OCI-LY7 (cell line): ENCODE measurements around the gene MTX2. TPM values are rescaled to one million over a fixed set of nuclear protein-coding genes. Genes with fewer than 3 reads are reported as not detected.

Experiments
- BruUV-seq: library from RNA; stranded (reverse); fragments of 400-500 nt; replicated peaks from 2 replicates; lab custom pipeline; 2021; lab: Mats Ljungman, UMichigan
- CTCF ChIA-PET: fragments of 300-600 bp; sonication (Branson Sonifier 250); formaldehyde crosslinking; loops from one replicate; lab custom pipeline; 2022; ENCODE audit warnings: antibody characterized with exemption; ENCODE audit not compliant: unreplicated experiment; lab: Charles Lee
- POLR2A ChIA-PET: fragments of 300-600 bp; sonication (Branson Sonifier 250); formaldehyde crosslinking; loops from one replicate; lab custom pipeline; 2022; ENCODE audit warnings: antibody characterized with exemption; lab: Charles Lee
- DNase-seq: peaks from one replicate; pipeline ENCODE4 v3.0.0-alpha.2; 2015; ENCODE audit warnings: low spot score
- H2AFZ ChIP-seq: fragments of 200-600 bp; sonication (generic), shearing (Covaris generic); 2 replicates; pipeline ENCODE4 v1.6.1; 2014; ENCODE audit warnings: mild to moderate bottlenecking, antibody characterized with exemption, low read length, moderate library complexity
- H3K27ac ChIP-seq: fragments of 200-600 bp; sonication (generic); 2 replicates; pipeline ENCODE4 v1.5.1; 2014; ENCODE audit warnings: mixed run types, low read depth, mild to moderate bottlenecking, moderate library complexity, low read length, inconsistent platforms; ENCODE audit not compliant: poor library complexity, severe bottlenecking
- H3K36me3 ChIP-seq: fragments of 200-600 bp; sonication (generic); 2 replicates; pipeline ENCODE4 v1.6.1; 2014; ENCODE audit warnings: mild to moderate bottlenecking, antibody characterized with exemption, low read length, moderate library complexity, mixed read lengths; ENCODE audit not compliant: insufficient read depth
- H3K4me1 ChIP-seq: fragments of 200-600 bp; sonication (generic); 2 replicates; pipeline ENCODE4 v1.5.1; 2014; ENCODE audit warnings: mild to moderate bottlenecking, low read length; ENCODE audit not compliant: insufficient read depth, poor library complexity, severe bottlenecking
- H3K4me2 ChIP-seq: fragments of 200-600 bp; sonication (generic); 2 replicates; pipeline ENCODE4 v1.6.1; 2014; ENCODE audit warnings: mild to moderate bottlenecking, low read length
- H3K4me3 ChIP-seq: fragments of 200-600 bp; sonication (generic); 2 replicates; pipeline ENCODE4 v1.5.1; 2014; ENCODE audit warnings: mild to moderate bottlenecking, low read depth, low read length; ENCODE audit not compliant: poor library complexity, severe bottlenecking
- H3K79me2 ChIP-seq: fragments of 200-600 bp; sonication (generic); 2 replicates; pipeline ENCODE4 v1.6.1; 2016; ENCODE audit warnings: low read depth, mild to moderate bottlenecking, low read length, moderate library complexity, mixed read lengths; ENCODE audit not compliant: insufficient read depth
- H3K9me2 ChIP-seq: fragments of 200-600 bp; sonication (generic); 2 replicates; pipeline ENCODE4 v1.6.1; 2016; ENCODE audit warnings: mild to moderate bottlenecking, low read length, mixed read lengths; ENCODE audit not compliant: insufficient read depth
- H3K9me3 ChIP-seq: fragments of 200-600 bp; sonication (generic); 2 replicates; pipeline ENCODE4 v1.6.1; 2014; ENCODE audit warnings: mild to moderate bottlenecking, mixed run types, low read length, mixed read lengths
- H4K20me1 ChIP-seq: fragments of 200-600 bp; sonication (generic); 2 replicates; pipeline ENCODE4 v1.6.1; 2014; ENCODE audit warnings: mild to moderate bottlenecking, antibody characterized with exemption, low read length, moderate library complexity, mixed read lengths; ENCODE audit not compliant: insufficient read depth
- EZH2phosphoT487 ChIP-seq: fragments of 200-600 bp; sonication (generic); IDR thresholded peaks from 2 replicates; pipeline ENCODE4 v1.6.1; 2018; ENCODE audit warnings: low read depth, borderline replicate concordance, mild to moderate bottlenecking, mixed run types, antibody characterized with exemption, low read length, moderate library complexity, mixed read lengths
- intact Hi-C: fragments of 100-400 bp; cut with micrococcal nuclease; formaldehyde crosslinking; loops from one replicate; pipeline ENCODE4 v1.10.0; 2022; ENCODE audit not compliant: unreplicated experiment
- total RNA-seq, 2 experiments: library from RNA; depleted of rRNA in 1 of 2; stranded (reverse); fragments of >200 nt in 1 of 2; shearing (Covaris generic) in 1 of 2; gene quantifications; 2 replicates each; pipeline ENCODE4 v1.2.3, GENCODE V29; 2014 to 2022
- TF ChIP-seq, protein P1 (sequence below): fragments of 200-600 bp; sonication (generic); conservative IDR thresholded peaks from 2 replicates; pipeline ENCODE4 v1.5.1; 2014; ENCODE audit warnings: mild to moderate bottlenecking, antibody characterized with exemption, low read length, moderate library complexity, mixed read lengths

Gene MTX2
- total RNA-seq, 2 experiments from 2014 or later = 31.9 to 71.3 TPM

DNA sequence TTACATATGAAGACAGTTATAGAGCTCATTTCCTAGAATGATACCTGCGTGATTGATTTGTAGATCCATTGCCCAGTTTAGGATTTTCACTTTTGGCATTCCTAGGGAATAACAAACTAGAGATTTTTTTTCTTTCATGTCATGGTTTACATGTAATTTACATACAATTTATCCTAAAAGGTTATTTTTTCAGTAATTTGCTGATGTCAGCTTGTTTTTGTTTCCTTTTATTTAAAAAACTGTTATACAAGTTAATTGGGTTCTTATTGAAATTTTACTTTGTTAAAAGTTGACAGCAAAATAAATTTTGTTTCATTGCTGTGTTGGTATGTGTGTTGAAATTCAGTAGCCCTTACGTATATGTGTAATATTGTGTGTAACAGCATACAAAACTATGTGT, 23.4 kb downstream of the MTX2 start:
- BruUV-seq = no TSS peak
- intact Hi-C loops = no loop called here
- 0 out of 2 replicates have a peak, but pooled peaks cover 3% of the 10 kb centered on the region for H3K9me2 ChIP-seq
- peaks cover 36% of the 10 kb centered on the region; the same call in 1 of the 2 replicates for H3K79me2 ChIP-seq
- POLR2A ChIA-PET = interaction anchor here (1.2 kb wide), 1 partner anchor 17 kb away, joined by 3 read pairs; no protein-coding TSS in a partner anchor
- no peaks in the 10 kb centered on the region for H3K36me3 ChIP-seq
- H2AFZ ChIP-seq = no peak overlapping the region
- no peak overlapping the region for H3K4me3 ChIP-seq
- TF ChIP-seq EZH2phosphoT487 = no peak
- TF ChIP-seq, protein P1, sequence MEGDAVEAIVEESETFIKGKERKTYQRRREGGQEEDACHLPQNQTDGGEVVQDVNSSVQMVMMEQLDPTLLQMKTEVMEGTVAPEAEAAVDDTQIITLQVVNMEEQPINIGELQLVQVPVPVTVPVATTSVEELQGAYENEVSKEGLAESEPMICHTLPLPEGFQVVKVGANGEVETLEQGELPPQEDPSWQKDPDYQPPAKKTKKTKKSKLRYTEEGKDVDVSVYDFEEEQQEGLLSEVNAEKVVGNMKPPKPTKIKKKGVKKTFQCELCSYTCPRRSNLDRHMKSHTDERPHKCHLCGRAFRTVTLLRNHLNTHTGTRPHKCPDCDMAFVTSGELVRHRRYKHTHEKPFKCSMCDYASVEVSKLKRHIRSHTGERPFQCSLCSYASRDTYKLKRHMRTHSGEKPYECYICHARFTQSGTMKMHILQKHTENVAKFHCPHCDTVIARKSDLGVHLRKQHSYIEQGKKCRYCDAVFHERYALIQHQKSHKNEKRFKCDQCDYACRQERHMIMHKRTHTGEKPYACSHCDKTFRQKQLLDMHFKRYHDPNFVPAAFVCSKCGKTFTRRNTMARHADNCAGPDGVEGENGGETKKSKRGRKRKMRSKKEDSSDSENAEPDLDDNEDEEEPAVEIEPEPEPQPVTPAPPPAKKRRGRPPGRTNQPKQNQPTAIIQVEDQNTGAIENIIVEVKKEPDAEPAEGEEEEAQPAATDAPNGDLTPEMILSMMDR = no peak
- no peak for DNase-seq
- H3K4me2 ChIP-seq = no peak overlapping the region
- CTCF ChIA-PET = no interaction called here
- H3K27ac ChIP-seq = no peak overlapping the region
- H3K9me3 ChIP-seq = no peaks in the 10 kb centered on the region
- peaks cover 8% of the 10 kb centered on the region; the same call in 1 of the 2 replicates for H4K20me1 ChIP-seq
- H3K4me1 ChIP-seq = peaks cover 11% of the 10 kb centered on the region

DNA sequence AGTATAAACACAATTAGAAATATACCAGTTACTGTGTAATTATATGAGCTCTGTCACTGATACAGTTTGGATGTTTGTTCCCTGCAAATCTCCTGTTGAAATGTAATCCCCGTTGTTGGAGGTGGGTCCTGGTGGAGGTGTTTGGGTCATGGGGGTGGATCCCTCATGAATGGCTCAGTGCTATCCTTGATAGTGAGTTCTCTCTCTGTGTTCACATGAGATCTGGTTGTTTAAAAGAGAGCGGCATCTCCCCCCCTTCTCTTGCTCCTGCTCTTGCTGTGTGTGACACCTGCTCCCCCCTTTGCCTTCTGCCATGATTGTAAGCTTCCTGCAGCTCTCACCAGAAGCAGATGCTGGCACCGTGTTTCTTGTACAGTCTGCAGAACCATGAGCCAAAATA, 24.1 kb downstream of the MTX2 start:
- BruUV-seq = no TSS peak
- H3K79me2 ChIP-seq = peaks cover 33% of the 10 kb centered on the region; the same call in 1 of the 2 replicates
- peaks cover 8% of the 10 kb centered on the region; the same call in 1 of the 2 replicates for H4K20me1 ChIP-seq
- H3K36me3 ChIP-seq = no peaks in the 10 kb centered on the region
- ChIA-PET POLR2A (interaction anchor here (0.6 to 1.1 kb wide), 4 partner anchors 8 to 1012 kb away, joined by 3 to 4 read pairs (median 3); no protein-coding TSS in a partner anchor), CTCF (no interaction called here)
- no peak overlapping the region for H3K4me3 ChIP-seq
- no peak overlapping the region for H3K27ac ChIP-seq
- no peak for DNase-seq
- intact Hi-C loops = no loop called here
- TF ChIP-seq EZH2phosphoT487 = no peak
- TF ChIP-seq, protein P1 = no peak
- H3K9me2 ChIP-seq = no peaks in the 10 kb centered on the region
- no peaks in the 10 kb centered on the region for H3K9me3 ChIP-seq
- H3K4me2 ChIP-seq = no peak overlapping the region
- peaks cover 11% of the 10 kb centered on the region for H3K4me1 ChIP-seq
- no peak overlapping the region for H2AFZ ChIP-seq

DNA sequence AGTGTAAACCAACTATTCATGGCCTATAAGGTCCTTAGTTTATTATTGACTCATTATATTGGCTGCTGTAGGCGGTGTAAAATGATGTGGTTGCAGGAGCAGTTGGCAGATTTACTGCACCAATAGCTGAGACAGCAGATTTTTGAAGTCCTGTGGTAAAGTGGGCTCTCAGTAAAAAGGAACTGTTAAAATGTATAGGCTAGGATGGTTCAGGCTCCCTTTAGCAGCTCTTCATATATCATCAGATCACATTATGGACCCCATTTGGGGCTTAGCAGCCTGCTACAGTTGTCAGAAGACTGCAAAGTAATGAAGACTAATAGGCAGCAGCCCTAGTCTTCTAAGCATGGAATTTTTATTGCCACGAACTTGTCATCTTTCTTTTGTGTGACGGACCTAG, 27.8 kb downstream of the MTX2 start:
- H3K36me3 ChIP-seq = peaks cover 12% of the 10 kb centered on the region; the same call in 1 of the 2 replicates
- no TSS peak for BruUV-seq
- H3K4me3 ChIP-seq = no peak overlapping the region
- H3K79me2 ChIP-seq = peaks cover 14% of the 10 kb centered on the region; the same call in 1 of the 2 replicates
- no peaks in the 10 kb centered on the region for H3K9me2 ChIP-seq
- no peaks in the 10 kb centered on the region for H3K9me3 ChIP-seq
- no peak overlapping the region for H3K4me2 ChIP-seq
- no peak for TF ChIP-seq EZH2phosphoT487
- TF ChIP-seq, protein P1 = no peak
- H3K27ac ChIP-seq = no peak overlapping the region
- peaks cover 4% of the 10 kb centered on the region for H3K4me1 ChIP-seq
- no peak overlapping the region for H2AFZ ChIP-seq
- 0 out of 2 replicates have a peak, but pooled peaks cover 8% of the 10 kb centered on the region for H4K20me1 ChIP-seq
- DNase-seq = no peak
- ChIA-PET POLR2A (no interaction called here), CTCF (no interaction called here)
- intact Hi-C loops = no loop called here
